Activated naive CD8-positive, alpha-beta T cell treated with anti-CD3 and anti-CD28 coated beads for 36 hours (primary cell): ENCODE data around the gene RTTN. TPM values are rescaled to one million over a fixed set of nuclear protein-coding genes. Genes with fewer than 3 reads are reported as not detected.
"Not testable (repeated sequence)": the region's sequence is repeated elsewhere in the genome, so short reads cannot be mapped to it uniquely, and the experiment has no call there.

Experiments used
- DNase-seq: peaks from one replicate; pipeline ENCODE4 v3.0.0; 2021
- H3K27ac Mint-ChIP-seq: one replicate; pipeline ENCODE4 v1.8.0; 2022; ENCODE audit warnings: mild to moderate bottlenecking, moderate library complexity, mixed read lengths
- H3K27me3 Mint-ChIP-seq: one replicate; pipeline ENCODE4 v1.8.0; 2022; ENCODE audit warnings: mild to moderate bottlenecking, mixed read lengths
- H3K36me3 Mint-ChIP-seq: one replicate; pipeline ENCODE4 v1.8.0; 2021; ENCODE audit warnings: mild to moderate bottlenecking, mixed read lengths
- H3K4me1 Mint-ChIP-seq: one replicate; pipeline ENCODE4 v1.8.0; 2021; ENCODE audit warnings: mixed read lengths
- H3K4me3 Mint-ChIP-seq: one replicate; pipeline ENCODE4 v1.8.0; 2022; ENCODE audit warnings: mild to moderate bottlenecking, moderate library complexity, mixed read lengths
- H3K9me3 Mint-ChIP-seq: one replicate; pipeline ENCODE4 v1.8.0; 2022; ENCODE audit warnings: mixed read lengths
- total RNA-seq, 2 experiments: library from RNA; stranded (reverse); gene quantifications; one replicate each; pipeline ENCODE4 v1.2.3, GENCODE V29; 2021

RTTN gene
- total RNA-seq, 2 experiments from 2014 or later: 21.5 to 22.5 TPM

DNA sequence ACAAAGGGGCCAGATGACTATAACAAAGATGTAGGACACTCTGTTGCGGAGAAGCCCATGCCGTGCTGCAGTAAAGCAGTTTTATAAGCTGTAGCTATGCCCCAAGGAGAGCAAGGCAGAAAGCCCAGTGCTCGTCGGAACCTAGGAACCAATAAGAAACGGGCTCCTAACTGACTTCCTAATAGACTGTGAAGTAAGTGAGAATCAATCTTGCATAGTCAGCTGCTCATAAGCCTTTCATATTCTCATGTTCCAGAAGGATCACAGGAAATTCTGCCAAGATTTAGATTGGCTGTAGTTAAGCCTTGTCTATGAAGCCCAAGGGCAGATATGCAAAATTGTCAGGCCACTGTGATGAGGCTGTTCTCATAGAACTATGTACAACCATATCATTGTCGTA, 98.4 kb downstream of the RTTN start:
- Mint-ChIP-seq H3K27ac (no peak overlapping the region), H3K27me3 (no peaks in the 10 kb centered on the region), H3K9me3 (peaks cover 3% of the 10 kb centered on the region), H3K4me1 (no peaks in the 10 kb centered on the region), H3K36me3 (peaks cover 63% of the 10 kb centered on the region), H3K4me3 (no peak overlapping the region)
- no peak for DNase-seq

DNA sequence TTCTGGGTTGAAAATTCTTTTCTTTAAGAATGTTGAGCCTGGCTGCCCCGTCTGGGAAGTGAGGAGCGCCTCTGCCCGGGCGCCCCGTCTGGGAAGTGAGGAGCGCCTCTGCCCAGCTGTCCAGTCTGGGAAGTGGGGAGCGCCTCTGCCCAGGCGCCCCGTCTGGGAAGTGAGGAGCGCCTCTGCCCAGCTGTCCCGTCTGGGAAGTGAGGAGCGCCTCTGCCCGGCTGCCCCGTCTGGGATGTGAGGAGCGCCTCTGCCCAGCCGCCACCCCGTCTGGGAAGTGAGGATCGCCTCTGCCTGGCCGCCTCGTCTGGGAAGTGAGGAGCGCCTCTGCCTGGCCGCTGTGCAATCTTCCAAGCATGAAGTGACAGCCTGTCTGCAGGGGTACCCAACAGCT, 102.6 kb downstream of the RTTN start:
- H3K27ac Mint-ChIP-seq, H3K4me1 Mint-ChIP-seq, DNase-seq, H3K27me3 Mint-ChIP-seq, H3K4me3 Mint-ChIP-seq: not testable (repeated sequence)
- peaks cover 24% of the 10 kb centered on the region for H3K9me3 Mint-ChIP-seq
- H3K36me3 Mint-ChIP-seq: peaks cover 77% of the 10 kb centered on the region

DNA sequence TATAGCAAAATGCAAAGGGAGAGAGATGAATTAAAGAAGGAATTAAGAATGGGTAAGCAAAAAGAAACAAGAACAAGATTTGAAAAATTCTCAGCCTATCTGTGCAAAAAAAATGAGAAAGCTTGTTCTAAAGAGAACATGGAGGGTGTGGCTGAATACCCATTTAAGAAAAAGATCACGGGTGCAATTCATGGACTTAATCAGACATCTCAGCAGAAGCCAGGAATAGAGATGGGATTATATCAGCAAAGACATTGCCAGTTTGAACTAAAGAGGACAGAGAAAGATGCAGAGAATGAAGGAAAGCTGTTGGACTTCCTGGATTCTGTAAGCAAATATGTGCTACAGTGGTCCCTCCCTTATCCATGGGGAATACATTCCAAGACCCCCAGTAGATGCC, 115.6 kb downstream of the RTTN start:
- Mint-ChIP-seq H3K4me1 (no peaks in the 10 kb centered on the region), H3K27me3 (no peaks in the 10 kb centered on the region), H3K36me3 (peaks cover 8% of the 10 kb centered on the region), H3K9me3 (peaks cover 2% of the 10 kb centered on the region), H3K4me3 (no peak overlapping the region), H3K27ac (no peak overlapping the region)
- no peak for DNase-seq

DNA sequence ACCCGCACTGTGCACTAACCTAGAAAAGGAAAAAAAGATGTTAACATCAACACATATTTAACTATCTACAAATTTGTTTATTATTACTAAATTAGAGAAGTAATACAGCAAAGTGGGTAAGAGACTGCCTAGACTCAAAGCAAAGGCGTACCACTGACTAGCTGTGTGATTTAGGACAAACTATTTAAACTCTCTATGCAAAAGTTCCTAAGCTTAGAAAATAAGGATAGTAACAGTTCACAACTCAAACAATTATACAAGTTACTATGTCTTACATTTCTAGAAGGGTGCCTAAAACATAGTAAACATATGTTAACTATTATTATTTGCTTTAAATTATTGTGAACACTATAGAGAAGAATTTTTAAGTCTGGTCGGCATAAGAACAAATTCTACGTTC, 119.4 kb downstream of the RTTN start:
- no peaks in the 10 kb centered on the region for H3K27me3 Mint-ChIP-seq
- H3K4me3 Mint-ChIP-seq: no peak overlapping the region
- no peaks in the 10 kb centered on the region for H3K4me1 Mint-ChIP-seq
- peaks cover 4% of the 10 kb centered on the region for H3K36me3 Mint-ChIP-seq
- no peak overlapping the region for H3K27ac Mint-ChIP-seq
- DNase-seq: no peak
- H3K9me3 Mint-ChIP-seq: no peaks in the 10 kb centered on the region

DNA sequence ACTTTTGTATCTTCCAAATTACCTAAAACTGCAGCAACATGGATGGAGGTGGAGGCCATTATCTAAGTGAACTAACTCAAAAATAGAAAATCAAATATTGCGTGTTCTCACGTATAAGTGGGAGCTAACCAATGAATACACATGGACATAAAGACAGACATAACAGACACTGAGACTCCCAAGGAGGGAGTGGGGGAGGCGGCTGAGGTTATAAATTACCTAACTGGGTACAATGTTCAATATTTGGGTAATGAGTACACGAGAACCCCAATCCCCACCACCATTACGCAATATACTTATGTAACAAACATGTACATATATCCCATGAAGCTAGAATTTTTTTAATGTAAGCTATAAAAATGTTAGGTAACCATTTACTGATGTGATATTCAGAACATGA, 119.8 kb downstream of the RTTN start:
- no peaks in the 10 kb centered on the region for H3K4me1 Mint-ChIP-seq
- DNase-seq: no peak
- no peak overlapping the region for H3K4me3 Mint-ChIP-seq
- H3K9me3 Mint-ChIP-seq: no peaks in the 10 kb centered on the region
- no peak overlapping the region for H3K27ac Mint-ChIP-seq
- H3K36me3 Mint-ChIP-seq: peaks cover 8% of the 10 kb centered on the region
- H3K27me3 Mint-ChIP-seq: no peaks in the 10 kb centered on the region

DNA sequence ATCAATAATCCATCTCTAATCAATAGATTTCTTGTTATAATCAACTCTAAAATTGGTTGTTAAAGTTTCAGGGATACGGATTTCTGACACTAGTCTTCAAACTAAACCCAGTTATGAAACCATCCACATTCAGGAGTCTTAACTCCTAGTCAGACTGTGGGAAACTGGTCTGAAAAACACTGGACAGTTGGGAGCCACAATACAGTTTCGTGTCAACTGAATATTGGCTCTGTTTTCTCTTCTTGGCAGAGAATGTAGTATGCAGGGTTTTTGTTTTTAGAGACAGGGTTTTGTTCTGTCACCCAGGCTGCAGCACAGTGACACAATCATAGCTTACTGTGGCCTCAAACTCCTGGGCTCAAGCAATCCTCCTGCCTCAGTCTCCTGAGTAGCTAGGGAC, 123.1 kb downstream of the RTTN start:
- peaks cover 9% of the 10 kb centered on the region for H3K36me3 Mint-ChIP-seq
- no peak overlapping the region for H3K4me3 Mint-ChIP-seq
- no peak overlapping the region for H3K27ac Mint-ChIP-seq
- no peaks in the 10 kb centered on the region for H3K27me3 Mint-ChIP-seq
- H3K4me1 Mint-ChIP-seq: no peaks in the 10 kb centered on the region
- no peak for DNase-seq
- H3K9me3 Mint-ChIP-seq: no peaks in the 10 kb centered on the region

DNA sequence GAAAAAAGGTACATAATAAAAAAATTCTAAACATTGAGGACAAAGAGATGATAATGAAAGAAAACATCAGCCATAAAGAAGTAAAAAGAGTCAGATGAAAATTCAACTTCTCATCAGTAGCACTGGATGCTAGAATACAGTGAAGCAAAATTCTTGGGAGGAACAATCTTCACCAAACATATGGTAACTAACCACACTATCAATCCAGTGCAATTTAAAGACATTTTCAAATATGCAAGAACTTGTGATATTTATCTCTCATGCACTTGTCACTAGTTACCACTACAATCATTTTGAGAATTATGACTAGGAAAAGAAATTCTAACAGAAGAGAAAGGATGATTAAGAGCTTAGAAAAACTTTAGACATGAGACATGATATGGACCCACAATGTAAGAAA, 127.4 kb downstream of the RTTN start:
- Mint-ChIP-seq H3K9me3 (no peaks in the 10 kb centered on the region), H3K4me3 (no peak overlapping the region), H3K4me1 (no peaks in the 10 kb centered on the region), H3K27ac (no peak overlapping the region), H3K27me3 (no peaks in the 10 kb centered on the region), H3K36me3 (peaks cover 10% of the 10 kb centered on the region)
- DNase-seq: no peak

DNA sequence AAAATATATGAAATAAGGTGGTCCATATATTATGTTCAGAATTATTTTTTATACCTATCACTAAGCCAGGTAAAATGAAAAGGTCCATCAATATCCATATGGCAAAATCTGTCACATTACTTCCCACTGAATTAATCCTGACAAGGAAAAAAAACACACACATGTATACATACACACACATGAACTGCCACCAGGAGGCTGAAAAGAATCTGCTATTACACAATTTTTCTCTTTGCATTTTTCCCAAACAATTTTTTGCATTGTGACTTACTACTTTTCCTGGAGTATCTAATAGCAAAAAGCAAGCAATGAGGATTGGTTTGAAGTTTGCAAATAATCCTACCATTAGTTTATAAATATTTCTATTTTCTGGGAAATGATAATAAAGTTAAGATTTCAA, 129.6 kb downstream of the RTTN start:
- Mint-ChIP-seq H3K9me3 (no peaks in the 10 kb centered on the region), H3K36me3 (peaks cover 9% of the 10 kb centered on the region), H3K4me1 (no peaks in the 10 kb centered on the region)

DNA sequence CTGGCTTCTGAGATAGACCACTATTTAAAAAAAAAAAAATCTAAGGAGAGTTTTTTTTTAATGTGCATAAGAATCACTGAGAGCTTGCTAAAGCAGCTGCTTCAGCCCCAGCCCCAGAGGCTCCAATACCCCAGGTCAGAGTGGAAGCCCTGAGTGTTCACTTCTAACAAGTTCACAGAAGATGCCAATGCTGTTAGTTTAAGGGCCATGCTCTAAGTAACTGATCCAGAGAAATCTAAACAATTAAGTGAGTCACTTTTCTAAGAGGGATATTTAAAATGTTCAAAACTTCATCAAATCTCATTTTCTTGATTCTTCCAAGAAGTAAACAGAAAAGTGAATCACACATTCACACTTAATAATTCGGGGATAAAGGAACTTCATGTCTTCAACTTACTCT, 131.4 kb downstream of the RTTN start:
- no peak for DNase-seq
- Mint-ChIP-seq H3K4me3 (no peak overlapping the region), H3K27me3 (no peaks in the 10 kb centered on the region), H3K9me3 (no peaks in the 10 kb centered on the region), H3K27ac (no peak overlapping the region), H3K36me3 (peaks cover 11% of the 10 kb centered on the region), H3K4me1 (peaks cover 6% of the 10 kb centered on the region)

More for the DNA sequence above, 129.6 kb downstream of the RTTN start:
- no peak overlapping the region for H3K4me3 Mint-ChIP-seq
- no peaks in the 10 kb centered on the region for H3K27me3 Mint-ChIP-seq
- DNase-seq: no peak
- no peak overlapping the region for H3K27ac Mint-ChIP-seq

DNA sequence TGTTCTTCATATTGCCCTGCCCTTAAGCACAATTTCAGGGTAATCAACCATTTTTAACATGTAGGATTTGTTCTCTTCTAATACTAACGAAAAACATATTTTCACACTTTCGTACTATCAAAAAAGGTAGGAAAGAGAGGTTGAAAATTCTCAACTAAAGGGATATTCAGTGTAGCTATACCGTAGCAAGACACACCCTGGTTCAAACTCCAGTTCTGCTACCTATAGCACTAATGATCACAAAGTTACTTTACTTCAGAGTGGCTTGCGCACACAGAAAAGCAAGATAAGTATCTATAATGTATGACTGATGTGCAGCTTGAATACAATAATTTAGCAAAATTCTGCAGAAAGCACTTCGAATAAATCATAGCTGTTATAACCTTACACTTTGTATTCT, 132.1 kb downstream of the RTTN start:
- peaks cover 8% of the 10 kb centered on the region for H3K4me1 Mint-ChIP-seq
- no peak overlapping the region for H3K4me3 Mint-ChIP-seq
- no peaks in the 10 kb centered on the region for H3K27me3 Mint-ChIP-seq
- no peaks in the 10 kb centered on the region for H3K9me3 Mint-ChIP-seq
- DNase-seq: no peak
- no peak overlapping the region for H3K27ac Mint-ChIP-seq
- H3K36me3 Mint-ChIP-seq: peaks cover 11% of the 10 kb centered on the region

DNA sequence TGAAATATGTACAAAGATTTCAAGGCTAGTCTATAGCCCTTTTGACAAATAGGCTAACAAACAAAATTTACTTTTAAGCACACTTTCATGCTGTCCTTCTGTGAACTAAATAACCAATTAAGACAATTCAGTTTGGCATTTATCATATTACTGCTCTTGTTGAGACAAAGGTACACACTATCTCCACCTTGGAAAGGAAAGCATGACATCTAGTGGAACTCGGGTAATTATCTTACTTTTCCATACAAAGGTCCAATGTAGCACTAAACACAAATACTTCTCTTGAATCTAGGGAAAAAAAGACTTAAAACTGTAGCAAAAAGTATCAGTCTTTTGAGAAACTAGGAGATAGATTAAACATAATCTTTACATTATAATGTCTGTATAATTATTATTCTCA, 132.8 kb downstream of the RTTN start:
- Mint-ChIP-seq H3K4me1 (peaks cover 8% of the 10 kb centered on the region), H3K27me3 (no peaks in the 10 kb centered on the region), H3K4me3 (no peak overlapping the region), H3K36me3 (peaks cover 12% of the 10 kb centered on the region), H3K27ac (no peak overlapping the region), H3K9me3 (no peaks in the 10 kb centered on the region)
- no peak for DNase-seq

DNA sequence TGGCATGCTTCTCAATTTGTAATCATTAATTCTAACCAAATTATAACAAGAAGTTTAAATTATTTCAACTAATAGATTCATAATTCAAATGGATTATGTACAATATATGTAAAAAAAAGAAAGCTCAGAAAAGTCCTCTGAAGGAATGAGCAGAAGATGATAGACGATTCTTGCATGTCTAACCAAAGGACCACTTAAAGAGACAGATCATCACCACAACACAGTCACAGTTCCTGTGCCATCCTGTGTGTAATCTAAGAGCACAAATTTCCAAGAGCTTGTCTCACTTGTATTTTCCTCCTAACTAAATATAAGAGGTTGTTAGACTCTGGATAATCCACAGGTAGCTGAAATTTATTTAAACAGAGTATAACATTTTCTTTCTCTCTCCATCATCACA, 135.5 kb downstream of the RTTN start:
- H3K27ac Mint-ChIP-seq: no peak overlapping the region

DNA sequence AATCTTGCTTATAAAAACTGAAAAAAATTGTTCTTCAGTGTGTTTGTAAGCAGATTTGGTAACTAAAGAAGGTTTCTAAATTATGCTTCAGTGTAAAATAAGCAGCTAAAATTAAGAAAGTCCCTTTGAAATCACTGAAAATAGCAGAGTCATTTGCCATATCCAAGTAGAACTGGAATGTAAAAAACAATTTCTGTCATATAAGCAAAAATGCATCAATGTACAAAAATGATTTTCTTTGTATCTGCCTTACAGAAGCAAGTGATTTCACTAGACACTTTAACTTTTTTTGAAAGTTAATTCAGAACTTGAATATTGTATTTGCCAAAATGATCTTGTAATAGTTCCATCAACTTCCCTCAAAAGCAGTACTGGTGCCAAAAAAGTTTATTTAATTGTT, 136.1 kb downstream of the RTTN start:
- H3K27me3 Mint-ChIP-seq: no peaks in the 10 kb centered on the region
- H3K4me3 Mint-ChIP-seq: no peak overlapping the region
- DNase-seq: no peak
- peaks cover 13% of the 10 kb centered on the region for H3K36me3 Mint-ChIP-seq
- H3K27ac Mint-ChIP-seq: no peak overlapping the region
- no peaks in the 10 kb centered on the region for H3K9me3 Mint-ChIP-seq
- peaks cover 13% of the 10 kb centered on the region for H3K4me1 Mint-ChIP-seq

More for the DNA sequence above, 135.5 kb downstream of the RTTN start:
- no peak for DNase-seq
- peaks cover 13% of the 10 kb centered on the region for H3K4me1 Mint-ChIP-seq
- H3K27me3 Mint-ChIP-seq: no peaks in the 10 kb centered on the region
- H3K4me3 Mint-ChIP-seq: no peak overlapping the region
- H3K36me3 Mint-ChIP-seq: peaks cover 13% of the 10 kb centered on the region
- no peaks in the 10 kb centered on the region for H3K9me3 Mint-ChIP-seq

DNA sequence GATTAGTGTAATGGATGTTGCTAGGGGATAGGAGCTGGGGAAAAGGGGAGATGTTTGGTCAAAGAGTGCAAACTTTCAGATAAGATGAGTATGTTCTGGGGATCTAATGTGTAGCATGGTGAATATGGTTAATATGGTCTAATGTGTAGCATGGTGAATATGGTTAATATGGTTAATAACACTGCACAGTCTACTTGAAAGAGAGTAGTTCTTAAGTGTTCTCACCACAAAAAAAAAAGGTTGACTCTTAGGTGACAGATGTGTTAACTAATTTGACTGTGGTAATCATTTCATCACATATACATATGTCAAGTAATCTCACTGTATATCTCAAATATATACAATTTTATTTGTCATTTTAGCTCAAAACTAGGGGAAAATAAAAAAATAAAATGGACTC, 136.5 kb downstream of the RTTN start:
- Mint-ChIP-seq H3K36me3 (peaks cover 13% of the 10 kb centered on the region), H3K9me3 (no peaks in the 10 kb centered on the region), H3K27me3 (no peaks in the 10 kb centered on the region), H3K4me1 (peaks cover 13% of the 10 kb centered on the region), H3K4me3 (no peak overlapping the region), H3K27ac (no peak overlapping the region)
- no peak for DNase-seq

DNA sequence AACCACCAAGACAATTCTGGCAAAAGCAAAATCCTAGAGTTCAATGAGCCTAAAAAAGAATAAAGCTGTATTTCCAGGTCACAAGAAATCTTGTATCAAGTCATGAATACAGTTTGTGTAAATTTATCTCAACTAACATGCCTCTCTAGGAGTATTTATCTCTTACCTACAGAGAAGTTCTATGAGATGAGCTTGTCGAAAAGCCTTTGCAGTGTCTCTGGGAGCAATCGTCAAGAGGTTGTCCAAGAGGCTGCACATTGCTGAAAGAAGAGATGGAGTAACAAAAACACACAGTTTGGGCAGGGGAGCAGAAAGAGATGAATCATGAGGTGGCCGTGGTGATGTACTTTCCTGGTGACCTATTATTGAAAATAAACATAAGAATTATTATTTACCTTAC, 145.8 kb downstream of the RTTN start:
- Mint-ChIP-seq H3K4me1 (no peaks in the 10 kb centered on the region), H3K4me3 (no peak overlapping the region), H3K27me3 (no peaks in the 10 kb centered on the region), H3K27ac (no peak overlapping the region), H3K9me3 (no peaks in the 10 kb centered on the region), H3K36me3 (peaks cover 24% of the 10 kb centered on the region)
- DNase-seq: no peak

DNA sequence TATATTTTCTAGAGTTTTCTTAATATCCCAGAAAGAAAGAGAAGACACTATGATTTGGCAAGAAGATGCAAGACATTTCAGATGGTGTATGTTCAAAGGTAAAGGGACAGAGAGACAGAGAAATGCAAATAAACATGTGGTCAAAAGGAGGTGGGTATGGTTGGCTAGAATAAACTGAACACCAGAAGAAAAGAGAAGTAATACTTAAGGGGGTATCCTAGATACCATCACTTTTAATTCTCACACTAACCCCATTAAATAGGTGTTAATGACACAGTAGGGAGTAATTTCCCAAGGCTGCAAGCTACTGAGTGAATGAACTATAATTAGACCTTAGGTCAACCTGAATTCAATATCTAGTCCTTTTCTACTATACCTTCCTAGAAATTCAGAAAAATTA, 146.6 kb downstream of the RTTN start:
- Mint-ChIP-seq H3K36me3 (peaks cover 24% of the 10 kb centered on the region), H3K27ac (no peak overlapping the region), H3K4me1 (no peaks in the 10 kb centered on the region), H3K4me3 (no peak overlapping the region), H3K9me3 (no peaks in the 10 kb centered on the region), H3K27me3 (no peaks in the 10 kb centered on the region)
- no peak for DNase-seq
